HAP-1 (cell line): ENCODE measurements around the gene E2F2.

ENCODE experiments used
- DNase-seq, 2 experiments: peaks; one replicate each; pipeline ENCODE4 v3.0.0-alpha.2; 2016 to 2020; ENCODE audit warnings: low spot score in 2 of 2
- H3K27me3 ChIP-seq: fragments of 250-450 bp; sonication (Bioruptor Pico); 2 replicates; pipeline ENCODE4 v1.5.1; 2020; ENCODE audit warnings: low read depth, mild to moderate bottlenecking, moderate library complexity
- H3K36me3 ChIP-seq: fragments of 250-450 bp; sonication (Bioruptor Pico); replicated peaks from 2 replicates; pipeline ENCODE4 v1.5.1; 2020; ENCODE audit warnings: mild to moderate bottlenecking
- H3K4me1 ChIP-seq: fragments of 250-450 bp; sonication (Bioruptor Pico); 2 replicates; pipeline ENCODE4 v1.5.1; 2020; ENCODE audit warnings: mild to moderate bottlenecking
- H3K4me3 ChIP-seq: fragments of 250-450 bp; sonication (Bioruptor Pico); 2 replicates; pipeline ENCODE4 v1.5.1; 2020; ENCODE audit warnings: mild to moderate bottlenecking, moderate library complexity
- H3K9me3 ChIP-seq: fragments of 250-450 bp; sonication (Bioruptor Pico); 2 replicates; pipeline ENCODE4 v1.5.1; 2020; ENCODE audit warnings: mild to moderate bottlenecking, moderate library complexity
- in situ Hi-C: fragments of 300-500 bp; cut with MboI; formaldehyde crosslinking; loops from 3 replicates; pipeline ENCODE4 v1.14.3; 2020; ENCODE audit warnings: low sequenced_read_pairs, inconsistent platforms, mixed read lengths

The E2F2 gene

DNA sequence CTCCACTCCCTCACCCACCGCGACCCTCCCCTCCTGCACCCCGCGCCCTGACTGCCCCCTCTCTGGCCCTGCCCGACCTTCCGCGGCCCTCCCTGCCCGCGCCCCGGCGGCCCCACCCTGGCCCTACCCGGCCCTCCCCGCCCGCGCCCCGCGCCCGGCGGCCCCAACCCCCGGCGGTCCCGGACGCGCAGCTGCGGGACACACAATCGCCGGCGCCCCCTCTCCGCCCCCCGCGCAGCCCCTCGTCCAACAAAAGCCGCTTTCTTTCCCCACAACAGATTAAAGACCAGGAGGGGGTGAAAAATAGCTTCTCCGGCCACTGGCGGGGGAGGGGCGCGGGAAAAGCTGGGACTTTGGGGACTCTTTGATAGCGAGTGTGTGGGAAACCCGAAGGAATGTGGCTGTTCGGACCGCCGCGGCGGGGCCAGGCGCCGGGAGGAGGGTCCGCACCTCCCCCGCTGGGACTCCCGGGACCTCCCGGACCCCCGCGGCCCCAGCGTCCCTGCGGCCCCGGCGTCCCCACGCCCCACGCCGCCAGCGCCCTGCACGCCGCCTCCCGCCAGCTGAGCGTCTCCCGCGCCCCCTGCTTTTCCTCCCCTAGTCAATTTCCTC is 37.1 kb upstream of the E2F2 start:
- no peaks in the 10 kb centered on the region for H3K36me3 ChIP-seq
- H3K27me3 ChIP-seq = no peaks in the 10 kb centered on the region
- DNase-seq = peak in 1 of 2 experiments; percentile 77
- H3K4me3 ChIP-seq = peak overlapping the region; percentile 28
- no peaks in the 10 kb centered on the region for H3K9me3 ChIP-seq
- H3K4me1 ChIP-seq = peaks cover 39% of the 10 kb centered on the region
- in situ Hi-C loops = no loop called here

DNA sequence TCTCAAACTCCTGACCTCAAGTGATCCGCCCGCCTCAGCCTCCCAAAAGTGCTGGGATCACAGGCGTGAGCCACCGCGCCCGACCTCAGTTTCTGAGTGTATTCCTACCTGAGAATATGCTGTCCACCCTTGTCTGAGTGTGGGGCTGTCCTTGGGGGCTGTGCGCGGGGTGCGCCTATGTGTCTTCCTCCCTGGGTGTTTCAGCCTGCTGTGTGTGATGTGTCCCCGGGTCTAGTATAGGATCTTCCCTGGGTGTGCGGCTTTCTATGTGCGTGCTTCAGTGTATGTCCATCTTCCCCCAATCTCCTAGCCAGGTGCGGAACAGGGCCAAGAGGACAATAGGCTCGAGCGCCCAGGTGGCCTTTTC is 36.6 kb upstream of the E2F2 start:
- in situ Hi-C loops = no loop called here
- Histone ChIP-seq H3K4me1 (peaks cover 44% of the 10 kb centered on the region), H3K9me3 (no peaks in the 10 kb centered on the region)

DNA sequence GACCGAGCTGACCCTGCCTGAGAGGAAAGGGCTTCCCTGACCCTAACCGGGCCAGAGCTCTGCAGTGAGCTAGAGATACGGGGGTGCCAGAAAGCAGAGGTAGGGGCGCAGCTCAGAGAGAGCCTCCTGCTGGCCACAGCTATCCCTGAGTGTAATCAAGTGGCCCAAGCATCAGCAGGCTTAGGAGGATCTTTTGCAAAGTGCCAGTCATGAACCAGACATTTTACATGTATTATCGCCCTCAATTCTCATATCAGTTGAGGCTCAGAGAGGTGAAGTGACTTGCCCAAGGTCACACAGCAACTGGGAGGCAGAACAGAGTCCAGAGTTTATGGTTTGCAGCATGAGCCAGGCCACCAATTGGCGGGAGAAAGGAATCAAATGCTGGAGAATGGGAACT is 35.3 kb upstream of the E2F2 start:
- DNase-seq = no peak
- H3K27me3 ChIP-seq = no peaks in the 10 kb centered on the region
- no peaks in the 10 kb centered on the region for H3K9me3 ChIP-seq
- in situ Hi-C loops = no loop called here
- no peaks in the 10 kb centered on the region for H3K36me3 ChIP-seq
- H3K4me3 ChIP-seq = no peak overlapping the region
- H3K4me1 ChIP-seq = peaks cover 50% of the 10 kb centered on the region

More for the DNA sequence above, 36.6 kb upstream of the E2F2 start:
- Histone ChIP-seq H3K4me3 (peak overlapping the region; percentile 28), H3K27me3 (no peaks in the 10 kb centered on the region), H3K36me3 (no peaks in the 10 kb centered on the region)
- peak in 1 of 2 experiments; percentile 34 for DNase-seq

DNA sequence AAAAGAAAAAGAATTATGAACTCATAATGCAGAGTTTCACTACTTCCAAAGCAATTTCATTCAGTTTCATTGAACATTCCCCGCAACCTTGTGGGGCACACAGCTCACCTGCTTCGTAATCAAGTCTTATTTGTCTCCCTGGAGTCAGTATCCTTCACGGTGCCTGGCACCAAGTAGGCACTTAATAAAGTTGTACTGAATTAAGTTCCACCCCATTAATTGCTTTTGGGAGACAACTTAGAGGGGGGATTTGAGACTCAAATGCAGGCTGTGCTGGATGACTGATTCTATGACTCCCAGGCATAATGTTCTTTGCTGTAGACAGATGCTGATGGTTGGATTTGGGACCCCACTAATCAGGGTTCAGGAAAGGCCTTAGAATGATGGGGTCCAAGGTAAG is 34.7 kb upstream of the E2F2 start:
- Histone ChIP-seq H3K4me1 (peaks cover 55% of the 10 kb centered on the region), H3K27me3 (no peaks in the 10 kb centered on the region), H3K9me3 (no peaks in the 10 kb centered on the region)

DNA sequence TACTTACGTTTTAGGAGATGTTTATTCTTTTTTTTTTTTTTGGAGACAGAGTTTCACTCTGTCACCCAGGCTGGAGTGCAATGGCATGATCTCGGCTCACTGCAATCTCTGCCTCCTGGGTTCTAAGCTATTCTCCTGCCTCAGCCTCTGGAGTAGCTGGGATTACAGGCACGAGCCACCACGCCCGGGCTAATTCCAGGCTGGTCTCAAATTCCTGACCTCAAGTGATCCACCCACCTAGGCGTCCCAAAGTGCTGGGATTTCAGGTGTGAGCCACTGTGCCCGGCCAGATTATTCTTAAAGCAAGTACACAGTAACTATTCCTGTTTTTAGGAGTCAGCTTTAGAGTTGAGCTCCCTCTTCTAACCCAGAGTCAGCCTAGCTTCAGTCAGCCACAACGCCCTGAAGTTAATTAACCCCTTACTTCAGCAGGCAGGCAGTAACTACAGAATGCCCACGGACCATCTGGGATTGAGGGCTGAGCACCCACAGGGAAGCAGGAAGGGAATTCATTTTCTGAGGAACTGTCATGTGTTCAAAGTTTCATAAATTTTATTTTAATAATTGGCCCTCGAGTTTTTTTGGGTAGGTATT is 33.6 kb upstream of the E2F2 start:
- no peaks in the 10 kb centered on the region for H3K27me3 ChIP-seq
- no peaks in the 10 kb centered on the region for H3K9me3 ChIP-seq
- no peaks in the 10 kb centered on the region for H3K36me3 ChIP-seq
- DNase-seq = peak in 1 of 2 experiments; percentile 63
- H3K4me1 ChIP-seq = peaks cover 64% of the 10 kb centered on the region
- no peak overlapping the region for H3K4me3 ChIP-seq
- in situ Hi-C loops = no loop called here

More for the DNA sequence above, 34.7 kb upstream of the E2F2 start:
- in situ Hi-C loops = no loop called here
- H3K36me3 ChIP-seq = no peaks in the 10 kb centered on the region
- H3K4me3 ChIP-seq = no peak overlapping the region
- DNase-seq = no peak

DNA sequence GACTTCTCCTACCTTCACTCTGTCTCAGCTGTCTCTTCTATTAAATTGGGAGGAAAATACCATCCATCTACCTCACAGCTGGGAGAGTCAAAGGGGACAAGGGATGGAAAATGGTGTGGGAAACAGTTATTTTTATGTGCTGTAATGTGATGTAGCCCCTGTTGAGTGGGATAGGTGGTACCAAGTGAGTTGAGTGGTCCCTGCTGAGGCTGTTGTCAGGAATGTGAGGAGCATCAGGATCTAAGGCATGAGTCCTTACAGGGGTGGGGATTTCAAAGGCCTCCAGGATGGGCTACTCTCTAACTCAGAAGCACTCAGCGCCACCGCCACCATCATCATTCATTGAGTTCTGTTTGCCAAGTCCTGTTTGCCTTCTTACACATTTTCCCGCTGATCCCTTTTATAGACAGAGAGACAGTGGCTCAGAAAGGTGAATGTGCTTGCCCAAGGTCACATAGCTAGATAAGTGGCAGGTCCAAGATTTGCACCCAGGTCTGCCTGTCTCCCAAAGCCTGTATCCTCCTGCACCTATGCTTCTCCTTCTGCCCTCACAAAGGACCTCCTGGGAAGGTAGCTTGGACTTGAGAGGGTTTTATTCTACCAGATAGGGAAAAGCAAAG is 32.8 kb upstream of the E2F2 start:
- no peaks in the 10 kb centered on the region for H3K9me3 ChIP-seq
- DNase-seq = peak in 1 of 2 experiments; percentile 34
- in situ Hi-C loops = no loop called here
- no peaks in the 10 kb centered on the region for H3K27me3 ChIP-seq
- peaks cover 57% of the 10 kb centered on the region for H3K4me1 ChIP-seq
- peaks cover 3% of the 10 kb centered on the region; the same call in 1 of the 2 replicates for H3K36me3 ChIP-seq
- no peak overlapping the region for H3K4me3 ChIP-seq

DNA sequence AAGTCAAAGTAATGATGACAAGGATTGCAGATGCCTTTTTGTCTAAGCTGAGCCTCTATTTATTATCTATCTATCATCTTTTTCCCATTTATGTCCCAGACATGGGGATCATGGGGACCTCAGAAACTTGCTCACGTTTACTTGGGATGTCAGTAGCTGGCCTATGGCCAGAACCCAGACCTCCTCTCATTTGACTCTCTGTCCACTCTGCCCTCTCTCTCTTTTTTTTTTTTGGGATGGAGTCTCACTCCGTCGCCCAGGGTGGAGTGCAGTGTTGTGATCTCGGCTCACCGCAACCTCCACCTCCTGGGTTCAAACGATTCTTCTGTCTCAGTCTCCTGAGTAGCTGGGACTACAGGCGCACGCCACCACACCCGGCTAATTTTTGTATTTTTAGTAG is 32.0 kb upstream of the E2F2 start:
- peaks cover 12% of the 10 kb centered on the region for H3K36me3 ChIP-seq
- peaks cover 51% of the 10 kb centered on the region for H3K4me1 ChIP-seq
- no peak overlapping the region for H3K4me3 ChIP-seq
- DNase-seq = no peak
- no peaks in the 10 kb centered on the region for H3K9me3 ChIP-seq
- no peaks in the 10 kb centered on the region for H3K27me3 ChIP-seq
- in situ Hi-C loops = no loop called here

DNA sequence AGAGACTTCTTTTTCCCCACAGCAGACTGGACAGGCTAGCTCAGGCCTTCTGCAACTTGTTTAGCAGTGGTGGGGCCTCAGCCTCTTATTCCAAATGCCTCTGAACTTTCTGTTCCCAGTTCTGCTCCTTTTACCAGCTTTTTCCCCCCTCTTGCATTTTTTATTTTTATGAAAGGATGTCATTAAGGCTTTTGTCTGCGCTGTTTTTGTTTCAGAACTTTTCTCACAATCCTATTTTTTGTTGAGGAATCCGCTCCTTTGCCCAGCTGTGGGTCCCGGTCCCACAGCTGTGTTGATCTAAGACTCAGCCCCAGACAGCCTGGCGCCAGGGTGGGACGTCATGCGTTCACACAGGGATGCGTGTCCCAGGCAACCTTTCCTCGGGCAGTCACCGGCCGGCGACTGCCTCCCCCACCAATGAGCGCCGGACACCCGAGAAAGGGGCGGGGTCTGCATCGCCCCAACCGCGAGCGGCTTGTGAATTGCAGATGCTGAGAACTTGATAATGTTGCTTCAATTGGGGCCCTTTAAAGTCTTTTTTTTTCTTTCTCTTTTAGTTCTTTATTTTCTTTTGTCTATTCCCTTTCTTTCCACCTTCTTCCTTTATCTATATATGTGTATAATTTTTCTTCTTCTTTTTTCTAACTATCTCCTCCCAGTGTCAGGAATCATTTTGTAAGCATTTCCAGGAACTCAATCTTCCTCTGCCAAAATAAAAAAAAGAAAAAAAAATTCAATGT is 31.3 kb upstream of the E2F2 start:
- Histone ChIP-seq H3K4me1 (peaks cover 47% of the 10 kb centered on the region), H3K36me3 (peaks cover 19% of the 10 kb centered on the region), H3K9me3 (no peaks in the 10 kb centered on the region), H3K27me3 (no peaks in the 10 kb centered on the region), H3K4me3 (no peak overlapping the region)
- in situ Hi-C loops = no loop called here
- DNase-seq = peak; percentile 96 to 99

DNA sequence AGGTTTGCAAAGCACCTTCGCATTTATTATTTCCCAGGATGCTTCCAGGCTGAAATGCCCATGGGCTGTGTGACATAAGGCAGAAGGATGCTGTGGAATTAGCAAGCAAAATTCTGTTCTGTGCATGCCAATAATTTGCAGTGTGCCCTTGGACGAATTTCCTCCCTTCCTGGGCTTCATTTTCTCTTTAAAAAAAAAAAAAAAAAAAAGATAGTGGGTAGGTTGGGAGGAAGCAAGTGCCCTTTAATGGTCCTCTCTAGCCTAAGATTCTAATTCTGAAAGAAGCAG is 30.7 kb upstream of the E2F2 start:
- H3K27me3 ChIP-seq = no peaks in the 10 kb centered on the region
- H3K36me3 ChIP-seq = peaks cover 24% of the 10 kb centered on the region
- peak in 1 of 2 experiments; percentile 31 for DNase-seq
- no peak overlapping the region for H3K4me3 ChIP-seq
- peaks cover 53% of the 10 kb centered on the region for H3K4me1 ChIP-seq
- in situ Hi-C loops = no loop called here
- H3K9me3 ChIP-seq = no peaks in the 10 kb centered on the region

DNA sequence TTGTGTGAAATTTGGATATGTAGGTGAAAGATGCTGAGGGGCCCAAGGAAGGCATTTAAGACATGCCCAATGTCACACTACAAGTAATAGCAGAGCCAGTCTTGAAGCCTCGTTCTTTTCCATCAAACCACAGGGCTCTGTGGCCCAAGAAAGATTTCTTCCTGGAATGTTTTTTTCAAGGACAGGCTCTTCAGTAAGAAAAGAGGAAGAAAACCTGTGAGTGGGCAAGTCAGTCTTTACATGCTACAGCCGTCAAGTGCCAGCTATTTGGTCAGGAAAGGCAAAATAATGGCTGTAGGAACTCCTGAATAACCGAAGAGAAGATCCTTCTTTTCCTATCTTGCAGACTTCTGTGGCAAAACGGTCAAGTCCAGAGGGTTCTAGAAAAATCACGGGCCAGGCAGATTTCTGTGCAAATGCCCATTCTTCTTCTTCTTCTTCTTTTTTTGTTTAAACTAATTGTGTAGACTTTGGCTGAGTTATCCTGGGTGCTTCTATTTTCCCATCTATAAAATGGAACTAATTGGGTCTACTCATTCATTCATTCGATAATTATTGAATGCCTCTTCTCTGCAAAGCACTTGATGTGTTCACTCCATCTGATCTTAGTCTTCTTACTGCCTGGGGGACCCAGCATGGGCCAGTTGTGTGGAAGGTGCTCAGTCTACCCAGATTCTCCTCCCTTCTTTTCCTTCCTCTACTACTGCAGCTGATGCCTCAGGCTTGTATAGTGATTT is 30.2 kb upstream of the E2F2 start:
- no peak overlapping the region for H3K4me3 ChIP-seq
- H3K27me3 ChIP-seq = no peaks in the 10 kb centered on the region
- peaks cover 58% of the 10 kb centered on the region for H3K4me1 ChIP-seq
- H3K9me3 ChIP-seq = no peaks in the 10 kb centered on the region
- DNase-seq = no peak
- in situ Hi-C loops = no loop called here
- H3K36me3 ChIP-seq = peaks cover 30% of the 10 kb centered on the region

DNA sequence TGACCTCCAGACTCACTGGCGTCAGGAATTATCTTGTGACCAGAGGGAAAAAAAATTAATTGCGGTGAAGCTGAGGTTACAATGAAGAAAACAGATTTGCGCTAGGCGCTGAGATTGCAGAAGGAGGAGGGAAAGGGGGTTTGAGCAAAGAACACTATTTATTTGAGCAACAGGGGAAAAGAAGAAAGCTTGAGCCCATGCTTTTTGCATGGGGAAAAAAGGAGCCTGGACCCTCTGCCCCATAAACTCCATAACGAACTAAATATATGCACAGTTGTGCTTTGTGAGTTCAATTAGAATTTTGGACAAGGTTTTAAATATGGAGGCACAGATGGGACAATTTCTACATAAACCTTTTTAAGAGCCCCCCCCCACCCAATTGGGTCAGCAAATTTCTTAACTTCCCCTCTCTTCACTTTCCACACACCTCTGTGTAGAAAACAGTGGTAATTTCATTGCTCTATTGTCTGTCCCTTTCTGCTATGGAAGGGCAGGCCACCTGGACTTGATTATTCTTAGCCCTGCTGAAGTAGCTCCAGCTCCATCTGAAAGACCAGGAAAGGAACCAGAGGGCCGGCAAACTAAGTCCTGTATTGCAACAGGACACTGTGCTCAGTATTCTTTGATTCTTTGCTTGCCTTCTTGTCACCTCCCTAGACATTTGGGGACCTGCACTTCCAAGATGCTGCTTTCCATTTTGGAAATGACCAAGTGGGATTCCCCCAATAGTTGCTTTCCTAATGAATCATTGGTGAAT is 29.1 kb upstream of the E2F2 start:
- in situ Hi-C loops = no loop called here
- peaks cover 66% of the 10 kb centered on the region for H3K4me1 ChIP-seq

DNA sequence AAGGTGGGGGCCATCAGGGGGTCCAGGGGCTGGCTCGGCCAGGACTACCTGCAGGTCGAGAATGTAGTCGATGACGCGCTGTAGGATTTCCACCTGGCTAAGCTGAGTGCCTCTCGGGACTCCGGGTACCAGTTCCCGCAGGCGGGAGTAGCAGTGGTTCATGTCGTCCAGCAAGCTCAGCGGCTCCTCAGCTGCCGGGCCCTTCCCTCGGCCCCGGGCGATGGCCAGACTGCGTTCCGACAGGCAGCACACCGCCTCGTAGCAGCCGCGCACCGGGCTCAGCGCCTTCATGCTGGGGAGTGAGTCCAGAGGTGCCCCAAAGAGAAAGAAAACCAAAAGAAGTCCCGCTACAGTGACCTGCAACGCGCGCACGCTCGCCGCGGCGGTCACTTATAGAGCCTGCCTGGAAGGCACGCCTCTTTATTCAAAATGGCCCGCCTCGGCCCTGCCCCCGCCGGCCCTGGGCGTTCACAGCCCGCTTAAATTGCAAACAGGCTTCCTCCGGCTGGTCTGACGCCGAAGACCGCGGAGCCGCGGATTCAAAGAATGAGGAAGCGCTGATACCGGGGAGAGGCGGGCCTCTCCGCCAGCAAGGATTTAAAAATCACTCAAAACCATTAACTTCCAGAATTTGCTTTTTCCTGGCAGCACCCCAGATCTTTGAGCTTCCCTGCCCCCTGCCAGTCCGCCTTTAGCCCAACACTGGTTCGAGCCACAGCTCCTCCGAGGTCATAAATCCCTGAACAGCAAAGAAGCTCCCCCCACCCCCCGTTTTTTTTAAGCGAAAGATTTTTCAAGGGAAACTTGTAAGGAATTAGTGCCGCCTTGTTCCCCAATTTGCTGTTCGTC is 28.3 kb upstream of the E2F2 start, which contains the start of gene ID3:
Gene ID3, minus strand, starts transcription at position 366 of the 849 bp plus-strand sequence. Its CDS starts 75 bp downstream, at position 291.
- Histone ChIP-seq H3K27me3 (no peaks in the 10 kb centered on the region), H3K4me3 (peak within 1 kb of the TSS; percentile 93), H3K36me3 (peaks cover 30% of the 10 kb centered on the region), H3K4me1 (peaks cover 66% of the 10 kb centered on the region), H3K9me3 (no peaks in the 10 kb centered on the region)
- in situ Hi-C loops = no loop called here
- peak; percentile 87 to 96 for DNase-seq

More for the DNA sequence above, 29.1 kb upstream of the E2F2 start:
- H3K27me3 ChIP-seq = no peaks in the 10 kb centered on the region
- peak in 1 of 2 experiments; percentile 48 for DNase-seq
- no peaks in the 10 kb centered on the region for H3K9me3 ChIP-seq
- peak overlapping the region; percentile 93 for H3K4me3 ChIP-seq
- peaks cover 30% of the 10 kb centered on the region for H3K36me3 ChIP-seq
